Stimulated activated CD8-positive, alpha-beta memory T cell treated with anti-CD3 and anti-CD28 coated beads, Interleukin-2, amount 100 ng/mL, for 48 hours (primary cell): ENCODE data around the gene RINT1.
"Not testable (repeated sequence)": the region's sequence is repeated elsewhere in the genome, so short reads cannot be mapped to it uniquely, and the experiment has no call there.

Source experiments
- DNase-seq, 2 donors: peaks; one replicate each; pipeline ENCODE4 v3.0.0-alpha.2; 2020; ENCODE audit warnings: low read depth in 2 of 2

RINT1 gene

DNA sequence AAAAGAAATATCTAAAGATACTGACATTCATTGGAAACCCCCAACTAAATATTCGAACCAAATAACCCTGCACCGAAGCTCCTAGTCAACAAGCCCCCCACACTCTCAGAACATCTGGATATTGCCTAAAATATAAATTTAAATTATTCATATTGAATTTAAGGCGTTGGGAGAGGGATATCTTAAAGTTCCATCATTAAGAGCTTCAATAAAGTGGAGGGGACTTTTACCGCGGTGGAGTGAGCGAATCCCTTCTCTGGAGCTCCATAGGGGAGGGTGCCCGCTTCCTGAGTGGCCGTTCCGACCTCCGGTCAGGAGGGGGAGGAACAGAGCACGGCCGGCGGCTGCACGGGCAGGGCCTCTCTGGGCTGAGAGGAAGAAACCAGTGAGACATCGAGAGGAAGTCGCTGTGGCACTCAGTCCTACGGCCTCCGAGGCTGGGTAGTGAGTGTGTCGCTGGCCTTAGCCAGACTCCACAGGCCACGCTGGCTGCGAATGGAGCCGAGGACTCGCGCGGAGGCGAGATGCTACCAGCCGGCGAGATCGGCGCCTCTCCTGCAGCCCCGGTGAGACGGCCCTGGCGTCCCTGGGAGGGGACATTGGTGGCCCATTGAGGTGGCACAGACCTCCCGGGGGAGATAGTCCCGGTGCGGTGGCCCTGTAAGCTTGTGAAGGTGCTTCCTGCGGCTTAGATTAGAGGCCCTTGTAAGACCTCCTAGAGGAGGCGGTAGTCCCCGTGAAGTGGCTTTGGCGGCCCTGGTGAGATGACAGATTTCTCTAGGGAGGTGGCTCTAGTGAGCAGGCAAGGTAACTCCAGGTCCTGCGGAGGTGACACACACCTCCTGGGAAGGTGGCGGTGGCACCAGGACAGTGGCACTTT lies at the start of gene RINT1:
Gene RINT1, plus strand, starts transcription at position 410 of the 880 bp plus-strand sequence. Its CDS starts 115 bp downstream, at position 525.
- peak; percentile 82 to 85 for DNase-seq

DNA sequence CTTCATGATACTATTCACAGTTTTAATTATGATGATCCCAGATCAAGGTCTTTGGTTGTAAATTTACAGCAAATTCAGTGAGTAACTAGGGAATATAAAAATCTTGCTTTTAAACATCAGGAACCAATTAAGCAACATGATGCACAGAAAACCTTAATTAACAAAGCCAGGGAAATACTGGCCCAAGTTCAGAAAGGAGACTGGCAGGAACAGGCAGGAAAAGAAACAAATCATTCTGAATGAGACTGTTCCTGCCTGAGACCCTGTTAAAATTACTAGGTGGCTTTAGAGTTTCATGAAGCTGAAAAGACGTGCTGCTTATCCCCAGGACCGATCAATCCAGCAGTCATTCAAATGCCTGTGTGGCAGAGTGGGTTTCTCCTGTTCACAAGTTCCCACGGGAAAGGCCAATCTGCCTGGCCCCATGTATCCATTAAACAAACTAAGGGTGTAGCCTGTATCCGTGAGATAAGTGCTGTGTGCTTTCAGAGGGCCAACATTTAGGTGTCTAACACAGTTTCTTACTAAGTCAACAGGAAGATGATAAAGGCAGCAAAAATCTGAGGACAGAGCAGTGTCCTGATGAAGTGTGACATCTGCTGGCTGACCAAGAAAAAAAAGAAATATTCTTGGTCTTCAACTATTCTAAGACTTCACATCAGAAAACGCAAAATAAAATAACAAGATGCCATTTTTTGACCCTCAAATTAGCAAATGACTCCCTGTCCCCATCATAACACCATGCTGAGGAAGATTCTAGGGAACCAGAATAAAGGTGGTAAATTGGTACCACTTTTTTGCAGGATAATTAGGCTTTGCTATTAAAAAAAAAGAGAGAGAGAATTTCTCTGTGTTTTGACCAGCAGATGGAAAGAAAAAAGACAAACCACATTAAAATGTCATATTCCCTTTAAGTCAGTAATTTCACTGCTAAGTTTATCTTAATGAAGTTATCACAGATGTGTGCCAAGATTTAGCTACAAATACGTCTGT lies 44.1 kb upstream of the RINT1 start:
- no peak for DNase-seq

- no peak for DNase-seq
Measured at GRCh38 chr7:105489409-105489808, 42.6 kb upstream of the RINT1 start.

GRCh38 chr7:105493196-105493922 lies 38.6 kb upstream of the RINT1 start:
- no peak for DNase-seq

- no peak for DNase-seq
Measured at GRCh38 chr7:105493923-105494315, 38.1 kb upstream of the RINT1 start.

GRCh38 chr7:105496521-105496920 lies 35.5 kb upstream of the RINT1 start:
- no peak for DNase-seq

GRCh38 chr7:105497016-105497415 lies 35.0 kb upstream of the RINT1 start:
- no peak for DNase-seq

- DNase-seq: no peak
Measured at GRCh38 chr7:105502173-105502572, 29.8 kb upstream of the RINT1 start.

DNA sequence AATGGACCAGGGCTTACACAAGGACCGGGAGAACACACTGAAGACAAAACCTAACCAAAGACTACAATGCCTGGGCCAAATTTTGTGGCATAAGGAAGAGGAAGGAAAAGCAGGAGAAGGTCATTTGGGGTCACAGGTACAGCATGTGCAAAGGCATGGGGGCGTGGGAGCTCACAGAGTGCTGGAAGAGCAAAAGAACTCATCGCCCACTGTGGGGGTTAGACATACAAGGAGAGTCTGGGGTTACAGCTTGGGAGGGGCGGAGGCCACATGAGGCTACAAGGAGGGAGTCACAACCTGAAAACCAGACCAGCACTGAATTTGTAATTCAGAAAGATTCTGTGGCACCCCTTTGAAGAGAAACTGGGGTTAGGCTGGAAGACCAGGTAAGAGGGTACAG lies 19.6 kb upstream of the RINT1 start:
- no peak for DNase-seq

GRCh38 chr7:105512926-105513526 lies 19.0 kb upstream of the RINT1 start:
- DNase-seq: no peak

DNA sequence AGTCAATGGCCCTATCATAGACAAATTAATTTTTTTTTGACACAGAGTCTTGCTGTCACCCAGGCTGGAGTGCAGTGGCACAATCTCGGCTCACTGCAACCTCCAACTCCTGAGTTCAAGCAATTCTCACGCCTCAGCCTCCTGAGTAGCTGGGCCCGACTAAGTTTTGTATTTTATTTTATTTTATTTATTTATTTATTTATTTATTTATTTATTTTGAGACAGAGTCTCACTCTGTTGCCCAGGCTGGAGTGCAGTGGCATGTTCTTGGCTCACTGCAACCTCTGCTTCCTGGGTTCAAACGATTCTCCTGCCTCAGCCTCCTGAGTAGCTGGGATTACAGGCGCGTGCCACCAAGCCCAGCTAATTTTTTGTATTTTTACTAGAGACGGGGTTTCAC lies 16.4 kb upstream of the RINT1 start:
- not testable (repeated sequence) for DNase-seq

DNA sequence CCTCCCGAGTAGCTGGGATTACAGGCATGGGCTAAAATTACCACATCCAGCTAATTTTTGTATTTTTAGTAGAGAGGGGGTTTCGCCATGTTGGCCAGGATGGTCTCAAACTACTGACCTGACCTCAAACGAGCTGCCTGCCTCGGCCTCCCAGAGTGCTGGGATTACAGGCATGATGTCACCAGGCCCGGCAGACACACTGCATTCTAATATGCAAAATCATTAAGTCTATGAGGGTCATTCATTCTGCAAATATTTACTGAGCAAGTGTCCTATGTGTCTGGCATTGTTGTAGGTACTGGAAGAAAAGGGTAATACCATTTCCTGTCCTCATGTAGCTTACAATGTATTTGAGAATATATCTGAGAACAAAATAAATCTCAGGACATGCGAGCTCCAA lies 12.6 kb upstream of the RINT1 start:
- no peak for DNase-seq

DNA sequence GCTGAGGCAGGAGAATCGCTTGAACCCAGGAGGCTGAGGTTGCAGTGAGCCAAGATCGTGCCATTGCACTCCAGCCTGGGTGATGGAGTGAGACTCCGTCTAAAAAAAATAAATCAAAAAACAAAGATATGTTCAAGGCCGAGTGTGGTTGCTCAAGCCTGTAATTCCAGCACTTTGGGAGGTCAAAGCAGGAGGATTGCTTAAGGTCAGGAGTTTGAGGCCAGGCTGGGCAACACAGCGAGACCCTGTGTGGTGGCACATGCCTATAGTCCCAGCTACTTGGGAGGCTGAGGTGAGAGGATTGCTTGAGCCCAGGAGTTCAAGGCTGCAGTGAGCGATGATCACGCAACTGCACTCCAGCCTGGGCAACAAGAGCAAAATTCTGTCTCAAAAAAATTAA lies 11.4 kb upstream of the RINT1 start:
- not testable (repeated sequence) for DNase-seq

- peak; percentile 34 to 38 for DNase-seq
Measured at GRCh38 chr7:105521027-105521716, 10.8 kb upstream of the RINT1 start.

DNA sequence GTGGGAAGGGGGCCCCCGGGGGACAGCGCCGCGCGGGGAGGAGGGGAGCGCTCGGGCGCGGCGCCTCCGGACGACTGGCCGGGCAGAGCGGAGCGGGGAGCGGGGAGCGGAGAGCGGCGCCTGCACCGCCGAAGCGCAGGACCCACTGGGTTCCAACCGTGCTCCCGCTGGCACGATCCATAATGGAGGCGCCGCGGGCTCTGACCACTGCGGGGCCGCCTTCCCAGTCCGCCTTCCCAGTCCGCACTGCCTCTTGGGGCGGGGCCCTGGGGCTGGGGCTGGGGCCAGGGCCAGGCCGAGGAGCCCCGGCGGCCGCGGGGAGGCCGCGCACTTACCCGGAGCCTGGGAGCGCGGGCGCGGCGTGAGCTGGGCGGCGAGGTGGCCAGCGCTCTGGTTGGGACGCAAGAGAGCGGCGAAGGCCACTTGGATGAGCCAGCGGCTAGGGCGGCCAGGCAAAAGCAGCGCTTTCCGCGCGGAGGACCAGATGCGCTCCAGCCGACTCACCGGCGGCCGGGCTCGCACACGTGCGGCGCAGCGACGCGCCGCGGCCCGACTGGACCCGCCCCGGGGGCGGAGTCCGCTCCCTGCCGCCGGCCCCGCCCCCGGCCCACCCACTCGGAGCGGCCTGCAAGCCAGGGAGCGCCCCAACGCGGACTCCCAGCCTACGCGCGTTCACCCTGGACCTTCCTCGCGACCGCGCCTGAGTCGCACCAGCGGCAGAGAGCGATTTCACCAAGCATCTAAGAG lies 10.1 kb upstream of the RINT1 start, which contains the start of gene PUS7:
Gene PUS7, minus strand, starts transcription at position 555 of the 747 bp plus-strand sequence. CDS start 13,759 bp downstream, outside the sequence.
- peak; percentile 78 to 84 for DNase-seq

- not testable (repeated sequence) for DNase-seq
Measured at GRCh38 chr7:105524423-105524822, 7.6 kb upstream of the RINT1 start.

DNA sequence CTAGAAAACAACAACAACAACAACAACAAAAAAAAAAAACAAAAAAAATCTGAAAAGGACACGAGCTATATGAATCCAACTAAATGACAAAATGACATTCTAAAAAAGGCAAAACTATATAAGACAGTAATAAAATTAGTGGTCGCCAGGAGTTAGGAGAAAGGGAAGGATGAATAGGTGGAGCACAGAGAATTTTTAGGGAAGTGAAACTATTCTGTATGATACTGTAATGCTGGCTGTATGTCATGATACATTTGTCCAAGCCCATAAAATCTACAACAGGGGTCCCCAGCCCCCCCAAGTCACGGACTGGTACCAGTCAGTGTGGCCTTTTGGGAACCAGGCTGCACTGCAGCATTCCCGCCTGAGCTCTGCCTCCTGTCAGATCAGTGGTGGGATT lies 7.2 kb upstream of the RINT1 start:
- no peak for DNase-seq

GRCh38 chr7:105527737-105528136 lies 4.3 kb upstream of the RINT1 start:
- DNase-seq: not testable (repeated sequence)

GRCh38 chr7:105530126-105530525 lies 1.9 kb upstream of the RINT1 start:
- DNase-seq: no peak

GRCh38 chr7:105530546-105530945 lies 1.5 kb upstream of the RINT1 start:
- no peak for DNase-seq
